Endodermal cell (in vitro differentiated cells): ENCODE data around the gene MAZ. TPM values are rescaled to one million over a fixed set of nuclear protein-coding genes. Genes with fewer than 3 reads are reported as not detected.
A peak's percentile ranks its signal among the peaks of the same experiment; 100 is the strongest.

Experiments used
- DNase-seq: peaks from one replicate; pipeline ENCODE4 v3.0.0-alpha.2; 2017
- H3K27ac ChIP-seq: 2 replicates; pipeline ENCODE4 v1.5.1; 2013; ENCODE audit warnings: mild to moderate bottlenecking, low read depth, low read length, moderate library complexity
- H3K27me3 ChIP-seq: 2 replicates; pipeline ENCODE4 v1.6.1; 2013; ENCODE audit warnings: mild to moderate bottlenecking, low read length, moderate library complexity; ENCODE audit not compliant: insufficient read depth, control insufficient read depth, poor library complexity, severe bottlenecking
- H3K36me3 ChIP-seq: 2 replicates; pipeline ENCODE4 v1.7.0; 2013; ENCODE audit warnings: mild to moderate bottlenecking, low read length, moderate library complexity; ENCODE audit not compliant: control insufficient read depth, insufficient read depth
- H3K4me1 ChIP-seq: one replicate; pipeline ENCODE4 v1.7.0; 2013; ENCODE audit warnings: low read length; ENCODE audit not compliant: control insufficient read depth, insufficient read depth
- H3K4me3 ChIP-seq: 2 replicates; pipeline ENCODE4 v1.5.1; 2013; ENCODE audit warnings: mild to moderate bottlenecking, low read length, moderate library complexity
- H3K9ac ChIP-seq: 2 replicates; pipeline ENCODE4 v1.6.1; 2013; ENCODE audit warnings: mild to moderate bottlenecking, low read length, moderate library complexity; ENCODE audit not compliant: poor library complexity, severe bottlenecking; ENCODE audit errors: extremely low read depth
- H3K9me3 ChIP-seq: 2 replicates; pipeline ENCODE4 v1.6.1; 2013; ENCODE audit warnings: mild to moderate bottlenecking, low read length, moderate library complexity; ENCODE audit not compliant: control insufficient read depth
- H3K27ac Mint-ChIP-seq: 2 replicates; pipeline ENCODE4 v1.8.0; 2020; ENCODE audit warnings: mixed read lengths
- H3K27me3 Mint-ChIP-seq: 2 replicates; pipeline ENCODE4 v1.8.0; 2021; ENCODE audit warnings: mild to moderate bottlenecking, mixed read lengths; ENCODE audit not compliant: insufficient read depth
- H3K36me3 Mint-ChIP-seq: 2 replicates; pipeline ENCODE4 v1.8.0; 2020; ENCODE audit warnings: low read depth, mixed read lengths
- H3K4me1 Mint-ChIP-seq: 2 replicates; pipeline ENCODE4 v1.8.0; 2020; ENCODE audit warnings: mixed read lengths
- H3K4me3 Mint-ChIP-seq: 2 replicates; pipeline ENCODE4 v1.8.0; 2020; ENCODE audit warnings: mild to moderate bottlenecking, moderate library complexity, mixed read lengths
- H3K9me3 Mint-ChIP-seq: 2 replicates; pipeline ENCODE4 v1.8.0; 2020; ENCODE audit warnings: mild to moderate bottlenecking, mixed read lengths
- CTCF ChIP-seq: fragments of 200-600 bp; sonication (generic); conservative IDR thresholded peaks from 2 replicates; pipeline ENCODE4 v1.5.0; 2021; ENCODE audit warnings: antibody characterized with exemption, mild to moderate bottlenecking
- WGBS, 2 experiments: methylation state at CpG; one replicate each; pipeline versions ENCODE4 v1.1.5 to v1.1.7; 2013; ENCODE audit warnings: missing lambda C conversion rate in 2 of 2, mixed read lengths in 1 of 2; ENCODE audit not compliant: insufficient coverage in 1 of 2, insufficient read length in 1 of 2; 5-methylcytosine and 5-hydroxymethylcytosine counted together
- total RNA-seq, 2 donors: library from RNA; stranded (reverse); fragmentation: NEBNext Ultra II Directional in 1 of 2; extraction: Animal tissue kit (Norgen Biotek cat#: 25700) in 1 of 2; gene quantifications; 2 replicates in 1 of 2; 3 replicates in 1 of 2; pipeline ENCODE4 v1.2.1, GENCODE V29; 2021

The MAZ gene
- total RNA-seq, 2 donors from 2014 or later, result 320 to 325 TPM

GRCh38 chr16:29818082-29818481 lies 11.8 kb downstream of the MAZ start:
- TF ChIP-seq CTCF, result no peak
- Histone ChIP-seq H3K9ac (no peak overlapping the region), H3K9me3 (no peaks in the 10 kb centered on the region), H3K27ac (no peak overlapping the region), H3K4me1 (peaks cover 5% of the 10 kb centered on the region), H3K27me3 (no peaks in the 10 kb centered on the region), H3K36me3 (peaks cover 30% of the 10 kb centered on the region), H3K4me3 (peak overlapping the region; percentile 17)
- H3K27me3 Mint-ChIP-seq, result peaks cover 7% of the 10 kb centered on the region
- no peaks in the 10 kb centered on the region for H3K9me3 Mint-ChIP-seq
- peaks cover 38% of the 10 kb centered on the region for H3K4me1 Mint-ChIP-seq
- H3K36me3 Mint-ChIP-seq, result peaks cover 28% of the 10 kb centered on the region
- peak overlapping the region; percentile 37 for H3K4me3 Mint-ChIP-seq
- WGBS, 2 experiments, result 82 to 95% methylated on average over 4 of the region's 4 CpGs
- DNase-seq, result no peak
- peak overlapping the region; percentile 27 for H3K27ac Mint-ChIP-seq

- Histone ChIP-seq H3K4me3 (no peak overlapping the region), H3K9ac (no peak overlapping the region), H3K27ac (no peak overlapping the region), H3K9me3 (no peaks in the 10 kb centered on the region), H3K4me1 (peaks cover 2% of the 10 kb centered on the region), H3K27me3 (no peaks in the 10 kb centered on the region), H3K36me3 (peaks cover 30% of the 10 kb centered on the region)
- Mint-ChIP-seq H3K27me3 (no peaks in the 10 kb centered on the region), H3K9me3 (no peaks in the 10 kb centered on the region), H3K36me3 (peaks cover 28% of the 10 kb centered on the region), H3K4me1 (peaks cover 31% of the 10 kb centered on the region), H3K27ac (peak overlapping the region; percentile 56), H3K4me3 (no peak overlapping the region)
- WGBS, 2 experiments, result 90 to 92% methylated on average over 8 to 15 of the region's 15 CpGs
- TF ChIP-seq CTCF, result peak; percentile 62
- DNase-seq, result no peak
Measured at GRCh38 chr16:29819506-29819905, 13.2 kb downstream of the MAZ start.

GRCh38 chr16:29820271-29820701 lies 14.0 kb downstream of the MAZ start, which contains the start of gene MVP:
Gene MVP, plus strand, starts transcription at chr16:29820462. Its CDS starts 10,088 bp downstream, at chr16:29830550.
- no peak for DNase-seq
- TF ChIP-seq CTCF, result no peak
- no peaks in the 10 kb centered on the region for H3K9me3 Mint-ChIP-seq
- Histone ChIP-seq H3K27me3 (no peaks in the 10 kb centered on the region), H3K9me3 (no peaks in the 10 kb centered on the region), H3K36me3 (peaks cover 30% of the 10 kb centered on the region), H3K4me1 (no peaks in the 10 kb centered on the region), H3K27ac (no peak within 1 kb of the TSS), H3K9ac (no peak within 1 kb of the TSS), H3K4me3 (no peak within 1 kb of the TSS)
- peak within 1 kb of the TSS; percentile 56 for H3K27ac Mint-ChIP-seq
- peaks cover 28% of the 10 kb centered on the region for H3K4me1 Mint-ChIP-seq
- no peaks in the 10 kb centered on the region for H3K27me3 Mint-ChIP-seq
- 70 to 71% methylated on average over 2 to 4 of the region's 4 CpGs for WGBS, 2 experiments
- H3K4me3 Mint-ChIP-seq, result no peak within 1 kb of the TSS
- peaks cover 28% of the 10 kb centered on the region for H3K36me3 Mint-ChIP-seq
